Neural progenitor cell (in vitro differentiated cells): Measurements from ENCODE around the gene RPH3AL. TPM values are rescaled to one million over a fixed set of nuclear protein-coding genes. Genes with fewer than 3 reads are reported as not detected.
"Not testable (repeated sequence)": the region's sequence is repeated elsewhere in the genome, so short reads cannot be mapped to it uniquely, and the experiment has no call there.

Experiments used
- DNase-seq: peaks from one replicate; pipeline ENCODE4 v3.0.0-alpha.2; 2016; ENCODE audit warnings: low spot score
- H2AFZ ChIP-seq: fragments of 200-600 bp; sonication (generic); replicated peaks from 2 replicates; pipeline ENCODE4 v1.6.1; 2016; ENCODE audit warnings: antibody characterized with exemption
- H3F3A ChIP-seq: fragments of 200-600 bp; sonication (generic); 2 replicates; pipeline ENCODE4 v1.6.1; 2016; ENCODE audit warnings: antibody characterized with exemption, low read depth
- H3K27ac ChIP-seq: fragments of 200-600 bp; sonication (generic); 2 replicates; pipeline ENCODE4 v1.5.1; 2016; ENCODE audit warnings: mild to moderate bottlenecking
- H3K27me3 ChIP-seq: fragments of 200-600 bp; sonication (generic); 2 replicates; pipeline ENCODE4 v1.6.1; 2016; ENCODE audit warnings: mild to moderate bottlenecking, moderate library complexity
- H3K36me3 ChIP-seq: fragments of 200-600 bp; sonication (generic); 2 replicates; pipeline ENCODE4 v1.5.1; 2016
- H3K4me1 ChIP-seq: fragments of 200-600 bp; sonication (generic); 2 replicates; pipeline ENCODE4 v1.6.1; 2016; ENCODE audit warnings: mixed run types
- H3K4me2 ChIP-seq: fragments of 200-600 bp; sonication (generic); 2 replicates; pipeline ENCODE4 v1.6.1; 2016
- H3K4me3 ChIP-seq: fragments of 200-600 bp; sonication (generic); 2 replicates; pipeline ENCODE4 v1.5.1; 2016
- H3K79me2 ChIP-seq: fragments of 200-600 bp; sonication (generic); 2 replicates; pipeline ENCODE4 v1.6.1; 2016; ENCODE audit warnings: low read depth
- H3K9ac ChIP-seq: fragments of 200-600 bp; sonication (generic); 2 replicates; pipeline ENCODE4 v1.6.1; 2016
- H3K9me3 ChIP-seq: fragments of 200-600 bp; sonication (generic); 2 replicates; pipeline ENCODE4 v1.5.1; 2016; ENCODE audit warnings: low read depth
- H4K20me1 ChIP-seq: fragments of 200-600 bp; sonication (generic); 2 replicates; pipeline ENCODE4 v1.6.1; 2016; ENCODE audit warnings: low read depth
- H3K27ac Mint-ChIP-seq: 3 replicates; pipeline ENCODE4 v1.8.0; 2021; ENCODE audit warnings: mixed read lengths
- H3K27me3 Mint-ChIP-seq: 2 replicates; pipeline ENCODE4 v1.8.0; 2022; ENCODE audit warnings: low read depth, mild to moderate bottlenecking, inconsistent platforms, moderate library complexity, mixed read lengths; ENCODE audit not compliant: insufficient read depth
- H3K36me3 Mint-ChIP-seq: 3 replicates; pipeline ENCODE4 v1.8.0; 2021; ENCODE audit warnings: mixed read lengths
- H3K4me1 Mint-ChIP-seq: 3 replicates; pipeline ENCODE4 v1.8.0; 2021; ENCODE audit warnings: mixed read lengths
- H3K4me3 Mint-ChIP-seq: 3 replicates; pipeline ENCODE4 v1.8.0; 2021; ENCODE audit warnings: mild to moderate bottlenecking, moderate library complexity, mixed read lengths
- H3K9me3 Mint-ChIP-seq: 3 replicates; pipeline ENCODE4 v1.8.0; 2020; ENCODE audit warnings: mixed read lengths
- CTCF ChIP-seq: fragments of 200-600 bp; sonication (generic); IDR thresholded peaks from 2 replicates; pipeline ENCODE4 v1.5.1; 2017; ENCODE audit warnings: antibody characterized with exemption, mild to moderate bottlenecking
- EZH2 ChIP-seq: fragments of 200-600 bp; sonication (generic); IDR thresholded peaks from 2 replicates; pipeline ENCODE4 v1.6.1; 2017; ENCODE audit warnings: antibody characterized with exemption, mild to moderate bottlenecking, moderate library complexity
- EZH2phosphoT487 ChIP-seq: fragments of 200-600 bp; sonication (generic); IDR thresholded peaks from 2 replicates; pipeline ENCODE4 v1.6.1; 2017; ENCODE audit warnings: antibody characterized with exemption
- total RNA-seq: library from RNA; depleted of rRNA; stranded (reverse); fragments of >200 nt; gene quantifications from 2 replicates; pipeline ENCODE4 v1.2.3, GENCODE V29; 2015; ENCODE audit warnings: low replicate concordance

Gene RPH3AL
- total RNA-seq, 1 donor from 2014 or later, result 7.5 TPM

- not testable (repeated sequence) for H4K20me1 ChIP-seq, H3K9ac ChIP-seq, H3K27me3 Mint-ChIP-seq, H3K27ac ChIP-seq, H3F3A ChIP-seq, H3K79me2 ChIP-seq, H3K9me3 ChIP-seq, DNase-seq, H3K36me3 Mint-ChIP-seq, H3K27ac Mint-ChIP-seq, H3K9me3 Mint-ChIP-seq, H3K4me3 Mint-ChIP-seq, H2AFZ ChIP-seq, H3K36me3 ChIP-seq, H3K4me1 Mint-ChIP-seq, H3K4me2 ChIP-seq, H3K4me1 ChIP-seq, H3K4me3 ChIP-seq, H3K27me3 ChIP-seq
Measured at GRCh38 chr17:271928-272623, 80.5 kb downstream of the RPH3AL start.

- no peak overlapping the region for H3K4me2 ChIP-seq
- no peaks in the 10 kb centered on the region for H3K36me3 ChIP-seq
- Mint-ChIP-seq H3K27me3 (peaks cover 5% of the 10 kb centered on the region), H3K36me3 (no peaks in the 10 kb centered on the region), H3K4me1 (peaks cover 12% of the 10 kb centered on the region), H3K27ac (no peak overlapping the region), H3K4me3 (no peak overlapping the region), H3K9me3 (peaks cover 4% of the 10 kb centered on the region)
- no peak for DNase-seq
- no peak for TF ChIP-seq EZH2
- TF ChIP-seq EZH2phosphoT487, result no peak
- no peak for TF ChIP-seq CTCF
- no peak overlapping the region for H3K9ac ChIP-seq
- H2AFZ ChIP-seq, result no peak overlapping the region
- H3K4me3 ChIP-seq, result no peak overlapping the region
- no peaks in the 10 kb centered on the region for H3F3A ChIP-seq
- H3K27ac ChIP-seq, result no peak overlapping the region
- peaks cover 3% of the 10 kb centered on the region for H3K4me1 ChIP-seq
- H3K79me2 ChIP-seq, result no peaks in the 10 kb centered on the region
- no peaks in the 10 kb centered on the region for H3K27me3 ChIP-seq
- H4K20me1 ChIP-seq, result no peaks in the 10 kb centered on the region
- no peaks in the 10 kb centered on the region for H3K9me3 ChIP-seq
Measured at GRCh38 chr17:269616-270514, 82.7 kb downstream of the RPH3AL start.

GRCh38 chr17:266701-267667 lies 85.6 kb downstream of the RPH3AL start:
- H3K27me3 Mint-ChIP-seq, result peaks cover 5% of the 10 kb centered on the region
- Histone ChIP-seq H3F3A (no peaks in the 10 kb centered on the region), H3K4me1 (peaks cover 3% of the 10 kb centered on the region), H3K79me2 (no peaks in the 10 kb centered on the region), H3K36me3 (no peaks in the 10 kb centered on the region), H3K4me2 (no peak overlapping the region), H3K9me3 (no peaks in the 10 kb centered on the region), H4K20me1 (no peaks in the 10 kb centered on the region), H3K9ac (no peak overlapping the region), H2AFZ (no peak overlapping the region), H3K27ac (no peak overlapping the region), H3K27me3 (no peaks in the 10 kb centered on the region), H3K4me3 (no peak overlapping the region)
- DNase-seq, result peak; percentile 40
- peaks cover 8% of the 10 kb centered on the region for H3K36me3 Mint-ChIP-seq
- no peak for TF ChIP-seq EZH2phosphoT487
- no peak for TF ChIP-seq CTCF
- no peak for TF ChIP-seq EZH2
- peaks cover 18% of the 10 kb centered on the region for H3K9me3 Mint-ChIP-seq
- peaks cover 12% of the 10 kb centered on the region for H3K4me1 Mint-ChIP-seq
- peak overlapping the region; percentile 10 for H3K27ac Mint-ChIP-seq
- H3K4me3 Mint-ChIP-seq, result no peak overlapping the region
